Caco-2 (cell line): ENCODE data around the gene EBF4. TPM values are rescaled to one million over a fixed set of nuclear protein-coding genes. Genes with fewer than 3 reads are reported as not detected.

Experiments
- BruUV-seq: library from RNA; stranded (reverse); fragments of 400-500 nt; replicated peaks from 2 replicates; lab custom pipeline; 2021; lab: Mats Ljungman, UMichigan
- CTCF ChIA-PET: fragments of 300-600 bp; sonication (Branson Sonifier 250); formaldehyde crosslinking; loops from one replicate; lab custom pipeline; 2022; ENCODE audit warnings: antibody characterized with exemption; lab: Charles Lee
- POLR2A ChIA-PET: fragments of 300-600 bp; sonication (Branson Sonifier 250); formaldehyde crosslinking; loops from one replicate; lab custom pipeline; 2022; ENCODE audit warnings: antibody characterized with exemption; lab: Charles Lee
- DNase-seq, 2 experiments: peaks; one replicate each; pipeline versions ENCODE4 v3.0.0 to v3.0.0-alpha.2; 2020 to 2022
- H3K27me3 ChIP-seq: replicated peaks from 2 replicates; pipeline ENCODE4 v1.6.0; 2011; ENCODE audit warnings: low read length; ENCODE audit not compliant: control insufficient read depth, insufficient read depth
- H3K36me3 ChIP-seq: 2 replicates; pipeline ENCODE4 v1.5.1; 2011; ENCODE audit warnings: low read length; ENCODE audit not compliant: control insufficient read depth, insufficient read depth
- H3K4me1 ChIP-seq: fragments of 250-450 bp; sonication (Bioruptor Pico); 2 replicates; pipeline ENCODE4 v1.5.1; 2020; ENCODE audit warnings: mild to moderate bottlenecking
- H3K4me3 ChIP-seq: 2 replicates; pipeline ENCODE4 v1.5.1; 2011; ENCODE audit warnings: low read depth, mild to moderate bottlenecking, control low read depth, low read length
- H3K9me3 ChIP-seq: fragments of 250-450 bp; sonication (Bioruptor Pico); 2 replicates; pipeline ENCODE4 v1.5.1; 2020; ENCODE audit warnings: mild to moderate bottlenecking, moderate library complexity
- H3K27ac Mint-ChIP-seq: one replicate; pipeline ENCODE4 v1.8.0; 2022; ENCODE audit warnings: mixed read lengths; ENCODE audit not compliant: unreplicated experiment
- H3K27me3 Mint-ChIP-seq: one replicate; pipeline ENCODE4 v1.8.0; 2022; ENCODE audit warnings: mixed read lengths; ENCODE audit not compliant: insufficient read depth, unreplicated experiment
- H3K36me3 Mint-ChIP-seq: one replicate; pipeline ENCODE4 v1.8.0; 2022; ENCODE audit warnings: mild to moderate bottlenecking, mixed read lengths; ENCODE audit not compliant: insufficient read depth, unreplicated experiment
- H3K4me1 Mint-ChIP-seq: one replicate; pipeline ENCODE4 v1.8.0; 2022; ENCODE audit warnings: low read depth, mixed read lengths; ENCODE audit not compliant: unreplicated experiment
- H3K4me3 Mint-ChIP-seq: one replicate; pipeline ENCODE4 v1.8.0; 2022; ENCODE audit warnings: mild to moderate bottlenecking, moderate library complexity, mixed read lengths; ENCODE audit not compliant: unreplicated experiment
- H3K9me3 Mint-ChIP-seq: one replicate; pipeline ENCODE4 v1.8.0; 2022; ENCODE audit warnings: mixed read lengths; ENCODE audit not compliant: unreplicated experiment
- CTCF ChIP-seq, 2 experiments: fragments of 200-600 bp in 1 of 2; IDR thresholded peaks; 1 replicate in 1 of 2; 2 replicates in 1 of 2; pipeline versions ENCODE4 v1.5.1 to v1.8.0; 2011 to 2022; ENCODE audit warnings: antibody characterized with exemption in 1 of 2, control low read depth in 1 of 2, inconsistent platforms in 1 of 2, low read depth in 1 of 2, low read length in 1 of 2, mild to moderate bottlenecking in 1 of 2, moderate library complexity in 1 of 2; ENCODE audit not compliant: insufficient read depth in 1 of 2, severe bottlenecking in 1 of 2, unreplicated experiment in 1 of 2
- intact Hi-C: fragments of 100-400 bp; cut with micrococcal nuclease; formaldehyde crosslinking; loops from one replicate; pipeline ENCODE4 v1.10.0; 2022; ENCODE audit not compliant: unreplicated experiment
- total RNA-seq: library from RNA; stranded (reverse); gene quantifications from 2 replicates; pipeline ENCODE4 v1.2.3, GENCODE V29; 2022

The EBF4 gene
- total RNA-seq, 1 experiment from 2014 or later: 7.5 TPM

GRCh38 chr20:2742431-2742830, 49.9 kb downstream of the EBF4 start:
- CTCF ChIA-PET: interaction anchor here (1.3 kb wide), 1 partner anchor 9 kb away, joined by 5 read pairs; no protein-coding TSS in a partner anchor
- no peaks in the 10 kb centered on the region for H3K27me3 ChIP-seq
- no peaks in the 10 kb centered on the region for H3K4me1 ChIP-seq
- H3K36me3 ChIP-seq: no peaks in the 10 kb centered on the region
- no peaks in the 10 kb centered on the region for H3K36me3 Mint-ChIP-seq
- no peak overlapping the region for H3K27ac Mint-ChIP-seq
- H3K9me3 Mint-ChIP-seq: no peaks in the 10 kb centered on the region
- H3K4me3 ChIP-seq: no peak overlapping the region
- POLR2A ChIA-PET: interaction anchor here (0.6 kb wide), 1 partner anchor 751 kb away, joined by 3 read pairs; no protein-coding TSS in a partner anchor
- intact Hi-C loops: no loop called here
- H3K4me1 Mint-ChIP-seq: no peaks in the 10 kb centered on the region
- TF ChIP-seq CTCF (IDR thresholded peaks at IDR 0.05; ENCODE audit: insufficient read depth in 1 of 2, low read depth in 1 of 2, low read length in 1 of 2, severe bottlenecking in 1 of 2, unreplicated experiment in 1 of 2): no peak
- H3K9me3 ChIP-seq: no peaks in the 10 kb centered on the region
- no peak overlapping the region for H3K4me3 Mint-ChIP-seq
- peaks cover 6% of the 10 kb centered on the region for H3K27me3 Mint-ChIP-seq
- DNase-seq: no peak
- no TSS peak for BruUV-seq

- DNase-seq: peak; percentile 76 to 79
- ChIA-PET POLR2A (no interaction called here), CTCF (interaction anchor here (1.0 kb wide), 1 partner anchor 9 kb away, joined by 7 read pairs; no protein-coding TSS in a partner anchor)
- Mint-ChIP-seq H3K27ac (no peak overlapping the region), H3K36me3 (no peaks in the 10 kb centered on the region), H3K9me3 (no peaks in the 10 kb centered on the region), H3K4me3 (no peak overlapping the region), H3K4me1 (no peaks in the 10 kb centered on the region), H3K27me3 (peaks cover 6% of the 10 kb centered on the region)
- H3K36me3 ChIP-seq: no peaks in the 10 kb centered on the region
- H3K9me3 ChIP-seq: no peaks in the 10 kb centered on the region
- BruUV-seq: no TSS peak
- intact Hi-C loops: no loop called here
- peak; percentile 87 to 98 for TF ChIP-seq CTCF (IDR thresholded peaks at IDR 0.05; ENCODE audit: insufficient read depth in 1 of 2, low read depth in 1 of 2, low read length in 1 of 2, severe bottlenecking in 1 of 2, unreplicated experiment in 1 of 2)
- no peak overlapping the region for H3K4me3 ChIP-seq
- H3K27me3 ChIP-seq: no peaks in the 10 kb centered on the region
- no peaks in the 10 kb centered on the region for H3K4me1 ChIP-seq
Measured at GRCh38 chr20:2742934-2743559, 50.5 kb downstream of the EBF4 start.

DNA sequence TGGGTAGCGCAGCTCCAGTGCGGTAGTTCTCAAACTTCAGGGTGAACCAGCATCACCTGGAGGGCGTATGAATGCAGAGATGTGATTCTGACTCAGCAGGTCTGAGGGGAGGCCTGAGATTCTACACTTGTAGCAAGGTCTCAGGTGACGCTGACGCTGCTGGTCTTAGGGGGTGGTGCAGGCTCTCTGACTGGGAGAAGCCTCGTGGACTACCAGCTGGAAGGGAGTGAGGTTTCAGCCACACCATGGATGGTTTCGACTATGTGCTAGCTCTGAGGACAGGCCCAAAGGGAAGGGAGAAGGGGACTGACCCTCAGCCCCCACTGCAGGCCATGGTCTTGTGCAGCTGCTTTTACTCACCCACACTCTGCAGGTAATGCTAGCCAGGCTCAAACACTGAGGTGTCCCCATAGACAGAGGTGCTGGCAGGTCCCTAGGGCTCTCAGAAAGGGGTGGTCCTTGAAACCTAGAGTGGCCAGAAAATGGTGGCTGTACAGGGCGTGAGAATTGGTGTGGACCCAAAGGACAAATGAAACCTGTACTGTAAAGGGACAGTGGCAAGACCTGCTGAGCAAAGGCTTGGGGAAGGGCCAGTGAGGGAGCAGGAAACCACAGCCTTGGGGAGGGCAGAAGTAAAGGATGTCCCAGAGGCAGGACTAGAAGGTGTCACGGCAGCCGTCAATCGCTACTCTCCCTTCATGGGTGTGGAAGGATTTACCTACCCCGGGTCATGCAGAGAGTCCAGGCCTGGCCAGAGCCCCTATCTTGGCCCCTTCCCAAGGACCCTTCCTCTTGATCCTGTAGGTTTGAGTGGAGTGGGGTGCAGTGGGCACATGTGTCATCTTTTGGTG, 52.7 kb downstream of the EBF4 start:
- no TSS peak for BruUV-seq
- Histone ChIP-seq H3K36me3 (no peaks in the 10 kb centered on the region), H3K4me1 (peaks cover 8% of the 10 kb centered on the region), H3K27me3 (no peaks in the 10 kb centered on the region), H3K9me3 (no peaks in the 10 kb centered on the region), H3K4me3 (no peak overlapping the region)
- TF ChIP-seq CTCF (IDR thresholded peaks at IDR 0.05; ENCODE audit: insufficient read depth in 1 of 2, low read depth in 1 of 2, low read length in 1 of 2, severe bottlenecking in 1 of 2, unreplicated experiment in 1 of 2): no peak
- no peaks in the 10 kb centered on the region for H3K9me3 Mint-ChIP-seq
- ChIA-PET CTCF (interaction anchor here (0.7 kb wide), 1 partner anchor 11 kb away, joined by 3 read pairs; no protein-coding TSS in a partner anchor), POLR2A (no interaction called here)
- intact Hi-C loops: no loop called here
- H3K4me1 Mint-ChIP-seq: peaks cover 5% of the 10 kb centered on the region
- no peak for DNase-seq
- H3K36me3 Mint-ChIP-seq: no peaks in the 10 kb centered on the region
- H3K27me3 Mint-ChIP-seq: peaks cover 6% of the 10 kb centered on the region
- H3K4me3 Mint-ChIP-seq: no peak overlapping the region
- H3K27ac Mint-ChIP-seq: no peak overlapping the region
